ENCODE results near the gene MGAT4A. TPM values are rescaled to one million over a fixed set of nuclear protein-coding genes. Genes with fewer than 3 reads are reported as not detected.

Gene MGAT4A
- total and polyA plus RNA-seq, 9 of the 15 experiments (the other 6 are each of a cell fraction or from before 2014, with no cell fraction given): 0.03 to 0.53 (median 0.18) TPM; not detected in 2

GRCh38 chr2:98650998-98651397 is 79.9 kb downstream of the MGAT4A start:
- Histone ChIP-seq H3K4me3 (no peak overlapping the region), H2AFZ (ENCODE audit: low read depth, low read length) (no peak overlapping the region), H3K4me1 (replicated peaks in 1 of 2; ENCODE audit: control insufficient read depth in 2 of 2, insufficient read depth in 2 of 2, low read length in 2 of 2) (no peaks in the 10 kb centered on the region), H3K9ac (ENCODE audit: insufficient read depth in 1 of 2, low read depth in 2 of 2, low read length in 2 of 2) (no peak overlapping the region), H3K9me1 (ENCODE audit: control insufficient read depth, insufficient read depth, low read length) (no peaks in the 10 kb centered on the region), H3K79me2 (ENCODE audit: control insufficient read depth, insufficient read depth, low read length) (no peaks in the 10 kb centered on the region), H3K9me3 (replicated peaks; ENCODE audit: control insufficient read depth, insufficient read depth, low read depth, low read length) (no peaks in the 10 kb centered on the region), H3K36me3 (ENCODE audit: control insufficient read depth, insufficient read depth, low read length) (no peaks in the 10 kb centered on the region), H4K20me1 (replicated peaks; ENCODE audit: control insufficient read depth, insufficient read depth, low read length) (no peaks in the 10 kb centered on the region), H3K27ac (ENCODE audit: extremely low read depth, low read depth, low read length) (no peak overlapping the region), H3K4me2 (ENCODE audit: insufficient read depth, low read length) (no peak overlapping the region), H3K27me3 (ENCODE audit: control insufficient read depth in 2 of 2, insufficient read depth in 2 of 2, low read length in 2 of 2) (no peaks in the 10 kb centered on the region; a peak in 2 of 5 replicates)
- no peak for TF ChIP-seq BACH1 (tag; IDR thresholded peaks at IDR 0.05)
- no peak for TF ChIP-seq HDAC3 (IDR thresholded peaks at IDR 0.05; ENCODE audit: borderline replicate concordance, partially characterized antibody)
- no peak for TF ChIP-seq ZKSCAN3 (CRISPR knock-in tag; IDR thresholded peaks at IDR 0.05)
- TF ChIP-seq, protein P1, sequence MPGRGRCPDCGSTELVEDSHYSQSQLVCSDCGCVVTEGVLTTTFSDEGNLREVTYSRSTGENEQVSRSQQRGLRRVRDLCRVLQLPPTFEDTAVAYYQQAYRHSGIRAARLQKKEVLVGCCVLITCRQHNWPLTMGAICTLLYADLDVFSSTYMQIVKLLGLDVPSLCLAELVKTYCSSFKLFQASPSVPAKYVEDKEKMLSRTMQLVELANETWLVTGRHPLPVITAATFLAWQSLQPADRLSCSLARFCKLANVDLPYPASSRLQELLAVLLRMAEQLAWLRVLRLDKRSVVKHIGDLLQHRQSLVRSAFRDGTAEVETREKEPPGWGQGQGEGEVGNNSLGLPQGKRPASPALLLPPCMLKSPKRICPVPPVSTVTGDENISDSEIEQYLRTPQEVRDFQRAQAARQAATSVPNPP (IDR thresholded peaks at IDR 0.05; ENCODE audit: borderline replicate concordance, insufficient read depth, insufficient read length): no peak
- TF ChIP-seq ZBTB8A (IDR thresholded peaks at IDR 0.05; ENCODE audit: partially characterized antibody): no peak
- CTCF ChIA-PET (ENCODE audit: low intra/inter-chr PET ratio): interaction anchor here (0.6 to 1.4 kb wide), 2 partner anchors 28 to 840 kb away, joined by 3 read pairs; no protein-coding TSS in a partner anchor
- WGBS (ENCODE audit: insufficient coverage, low coverage, missing lambda C conversion rate): 0% methylated on average over 1 of the region's 1 CpG
- FAIRE-seq: no peak
- POLR2A ChIA-PET: no interaction called here
- no peak for ATAC-seq
- DNase-seq (ENCODE audit: extremely low read depth in 1 of 4, low spot score in 3 of 4): no peak
- BruUV-seq (replicated peaks): no TSS peak
- in situ Hi-C loops (cut with MboI): loop anchor here (5.0 kb wide), 1 partner anchor 176 kb away; no protein-coding TSS in a partner anchor
- intact Hi-C loops (cut with micrococcal nuclease): no loop called here

Data from K562 (cell line).